ENCODE data around the gene LDB2. TPM values are rescaled to one million over a fixed set of nuclear protein-coding genes. Genes with fewer than 3 reads are reported as not detected.
A peak's percentile ranks its signal among the peaks of the same experiment; 100 is the strongest.

LDB2 gene
- polyA plus RNA-seq, 1 donor, result 41.2 TPM

DNA sequence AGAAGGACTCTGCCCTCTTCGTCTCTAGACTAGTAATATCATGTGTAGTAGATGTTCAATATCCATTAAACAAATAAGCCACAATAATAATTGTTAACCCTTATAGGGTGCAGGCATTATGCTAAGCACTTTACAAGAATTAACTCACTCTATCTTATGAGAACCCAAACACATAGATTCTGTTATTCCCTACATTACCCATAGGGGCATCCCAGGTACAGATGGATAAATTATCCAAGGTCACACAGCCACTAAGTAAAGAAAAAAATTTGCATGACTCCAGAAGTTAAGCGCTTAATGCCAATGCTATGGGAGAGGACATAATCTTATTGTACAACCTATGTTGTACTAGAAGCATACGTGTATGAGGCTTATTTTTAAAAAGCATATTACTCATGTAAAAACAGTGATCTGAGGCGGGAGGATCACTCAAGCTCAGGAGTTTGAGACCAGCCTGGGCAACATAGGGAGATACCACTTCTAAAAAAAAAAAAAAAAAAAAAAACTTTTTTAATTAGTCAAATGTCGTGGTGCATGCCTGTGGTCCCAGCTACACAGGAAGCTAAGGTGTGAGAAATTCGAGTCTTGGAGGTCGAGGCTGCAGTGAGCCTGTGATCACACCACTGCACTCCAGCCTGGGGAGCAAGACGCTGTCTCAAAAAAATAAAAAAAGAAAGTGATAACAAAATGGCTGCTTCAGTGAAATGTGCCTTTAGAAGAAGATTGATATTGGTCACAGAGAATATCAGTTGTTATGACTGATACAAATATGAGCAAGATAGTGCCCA lies 13.6 kb downstream of the LDB2 start:
- no peak for DNase-seq

- DNase-seq, result no peak
Measured at GRCh38 chr4:16883806-16884205, 14.6 kb downstream of the LDB2 start.

GRCh38 chr4:16881151-16881884 lies 17.1 kb downstream of the LDB2 start:
- no peak for DNase-seq

- no peak for DNase-seq
Measured at GRCh38 chr4:16875487-16875886, 23.0 kb downstream of the LDB2 start.

DNA sequence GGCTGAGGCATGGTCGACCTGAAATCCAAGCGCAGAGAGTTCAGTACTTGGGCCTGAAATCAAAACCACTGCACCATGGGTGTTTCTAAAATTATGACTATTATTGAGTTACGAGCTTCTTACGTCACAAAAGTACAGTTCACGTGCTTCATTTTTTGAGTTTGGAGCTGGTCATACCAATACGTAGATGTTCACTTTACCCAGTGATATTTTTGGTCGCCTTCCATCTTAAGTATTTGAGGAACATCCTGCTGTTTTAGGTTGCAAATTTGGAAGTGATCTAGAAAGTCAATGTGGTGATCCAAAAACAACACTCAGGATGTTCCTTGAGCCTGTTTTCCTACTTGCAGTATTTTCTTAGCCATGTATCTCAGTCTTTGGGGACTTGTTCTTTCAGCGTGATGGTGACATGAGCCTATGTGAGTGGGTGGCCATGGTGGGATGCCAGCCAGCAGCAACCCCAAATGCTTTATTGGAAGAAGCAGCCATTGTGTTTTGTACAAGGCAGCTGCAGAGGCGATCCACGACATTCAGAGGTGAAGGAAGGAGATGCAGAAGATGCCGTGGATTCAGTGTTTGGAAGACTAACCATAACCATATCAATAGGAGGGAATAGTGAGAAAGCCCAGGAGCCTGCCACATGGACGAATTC lies 28.7 kb downstream of the LDB2 start:
- no peak for DNase-seq

DNA sequence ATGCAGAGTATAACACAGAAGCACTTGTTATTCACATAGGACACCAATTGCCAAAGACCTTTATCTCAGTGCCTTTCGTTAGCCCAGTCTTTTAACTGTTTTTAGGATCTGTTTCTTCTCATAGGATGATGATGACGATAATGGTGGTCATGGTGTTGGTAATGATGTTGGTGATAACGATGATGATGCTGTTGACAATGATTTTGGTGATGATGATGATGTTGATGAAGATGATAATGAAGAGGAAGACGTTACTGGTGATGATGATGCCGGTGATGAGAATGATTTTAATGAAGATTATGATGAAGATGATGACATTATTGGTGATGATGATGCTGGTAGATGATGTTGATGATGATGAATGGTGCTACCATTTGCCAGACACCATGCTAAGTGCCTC lies 29.8 kb downstream of the LDB2 start:
- no peak for DNase-seq

DNA sequence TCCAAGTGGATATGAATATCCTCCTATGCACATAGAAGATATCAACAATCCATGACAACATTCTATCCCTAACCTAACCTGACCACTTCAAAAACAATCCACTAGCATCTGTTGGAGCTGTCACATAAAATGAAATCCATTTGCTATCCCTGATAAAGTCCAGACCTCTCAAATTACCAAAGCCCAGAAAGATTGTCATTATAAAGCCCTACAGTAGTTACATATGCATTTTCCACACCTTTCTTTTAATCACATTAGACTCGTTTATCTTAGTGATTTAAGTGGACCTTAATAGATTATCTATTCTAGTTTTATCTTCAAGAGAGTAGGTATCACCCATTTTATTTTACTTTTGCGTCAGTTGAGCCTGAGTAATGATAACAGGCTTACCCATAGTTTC lies 30.6 kb downstream of the LDB2 start:
- no peak for DNase-seq

GRCh38 chr4:16866974-16867373 lies 31.5 kb downstream of the LDB2 start:
- no peak for DNase-seq

- DNase-seq, result no peak
Measured at GRCh38 chr4:16865897-16866283, 32.6 kb downstream of the LDB2 start.

DNA sequence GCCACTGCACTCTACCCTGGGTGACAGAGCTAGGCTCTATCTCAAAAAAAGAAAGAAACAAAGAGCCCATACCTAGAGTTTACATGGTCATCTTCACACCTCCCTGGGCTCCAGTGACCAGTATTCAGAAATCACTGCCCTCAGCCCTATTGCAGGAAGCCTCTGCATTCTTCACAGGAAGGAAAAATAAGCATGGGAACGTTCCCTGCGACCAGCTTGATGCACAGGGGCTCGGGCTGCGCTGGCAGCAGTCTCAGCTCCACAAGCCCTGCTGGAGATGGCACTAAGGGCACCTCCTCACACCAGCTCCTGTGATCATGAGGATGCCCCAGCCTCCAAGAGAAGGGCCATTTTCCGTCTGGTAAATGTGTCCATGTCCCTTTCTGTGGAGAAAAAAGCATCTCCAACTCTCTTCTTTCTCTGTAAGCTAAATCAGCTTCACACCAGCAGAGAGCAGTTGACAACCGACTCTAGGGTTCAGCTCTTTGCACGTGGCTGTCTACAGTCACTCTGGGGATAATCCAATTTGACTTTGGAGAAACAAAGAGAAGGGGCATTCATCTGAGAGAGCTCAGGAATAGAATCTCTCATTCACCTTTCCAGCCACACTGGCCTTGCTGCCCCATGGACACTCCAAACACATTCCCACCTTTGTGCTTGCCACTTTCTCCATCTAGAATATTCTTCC lies 33.1 kb downstream of the LDB2 start:
- no peak for DNase-seq

- DNase-seq, result no peak
Measured at GRCh38 chr4:16864199-16864598, 34.2 kb downstream of the LDB2 start.

- no peak for DNase-seq
Measured at GRCh38 chr4:16862697-16863096, 35.7 kb downstream of the LDB2 start.

DNA sequence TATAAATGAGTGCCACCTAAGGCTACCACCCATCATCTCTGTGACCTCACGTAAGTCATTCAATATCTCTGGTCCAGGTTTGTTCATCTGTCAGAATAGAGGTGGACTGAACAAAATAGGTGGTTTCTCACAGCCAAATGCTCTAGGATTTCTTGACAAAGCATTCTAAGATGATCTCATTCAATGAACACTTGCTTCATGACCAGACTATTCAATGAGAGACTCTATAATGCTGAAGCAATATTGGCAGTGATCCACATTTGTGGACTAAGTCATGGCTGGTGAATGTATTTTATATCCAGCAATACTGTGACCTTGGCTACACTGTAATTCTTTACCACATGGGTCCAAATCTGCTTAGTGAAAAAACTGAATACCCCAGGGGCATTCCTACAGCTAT lies 37.9 kb downstream of the LDB2 start:
- no peak for DNase-seq

DNA sequence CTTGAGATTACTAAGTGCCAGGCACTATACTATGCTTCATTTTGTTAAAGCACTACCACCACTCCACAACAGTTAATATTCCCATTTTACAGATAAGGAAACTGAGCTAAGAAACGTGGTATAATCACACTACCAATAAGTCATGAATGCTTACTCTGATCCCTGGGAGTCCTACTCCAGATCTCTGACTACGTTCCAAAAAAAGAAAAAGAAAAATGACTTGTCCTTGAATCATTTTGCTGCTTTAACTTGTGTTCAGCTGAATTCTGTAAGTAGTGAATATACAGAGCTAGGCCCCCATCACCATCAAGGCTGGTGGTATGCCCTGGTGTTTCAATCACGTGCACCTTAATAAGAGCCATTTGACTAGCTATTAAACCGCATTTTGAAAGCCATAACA lies 39.4 kb downstream of the LDB2 start:
- no peak for DNase-seq

- DNase-seq, result no peak
Measured at GRCh38 chr4:16858275-16858752, 40.1 kb downstream of the LDB2 start.

- no peak for DNase-seq
Measured at GRCh38 chr4:16857425-16857824, 41.0 kb downstream of the LDB2 start.

DNA sequence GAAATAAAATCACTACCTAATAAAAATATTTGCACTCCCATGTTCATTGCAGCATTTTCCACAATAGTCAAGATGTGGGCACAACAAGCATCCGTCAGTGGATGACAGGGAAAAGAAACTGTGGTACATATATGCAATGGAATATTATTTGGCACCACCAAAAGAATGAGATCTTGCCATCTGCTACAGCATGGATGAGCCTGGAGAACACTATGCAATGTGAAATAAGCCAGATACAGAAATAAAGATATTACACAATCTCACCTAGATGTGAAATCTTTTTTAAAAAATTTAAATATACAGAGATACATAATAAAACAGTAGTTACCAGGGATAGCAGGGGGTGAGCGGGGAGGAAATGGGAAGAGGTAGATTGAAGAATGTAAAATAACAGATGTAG lies 44.8 kb downstream of the LDB2 start:
- DNase-seq, result no peak

DNA sequence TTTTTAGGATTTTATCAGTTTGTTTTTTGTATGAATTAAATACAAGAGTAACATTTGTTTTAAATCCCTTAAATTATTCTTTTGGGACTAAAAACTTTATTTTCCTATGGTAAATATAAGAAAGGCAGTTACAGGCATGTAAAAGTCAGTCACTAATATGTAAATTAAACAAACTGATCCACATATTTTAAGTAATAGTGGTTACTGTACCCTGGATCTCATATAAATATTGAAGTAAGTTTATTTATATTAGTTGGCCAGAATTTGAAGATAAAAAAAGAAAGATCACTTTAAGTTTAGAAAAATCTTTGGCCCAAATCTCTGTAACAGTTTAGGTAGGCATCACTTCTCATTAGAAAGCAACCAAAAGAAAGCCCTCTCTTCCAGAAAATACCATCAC lies 45.8 kb downstream of the LDB2 start:
- DNase-seq, result no peak

GRCh38 chr4:16852228-16852627 lies 46.2 kb downstream of the LDB2 start:
- no peak for DNase-seq

DNA sequence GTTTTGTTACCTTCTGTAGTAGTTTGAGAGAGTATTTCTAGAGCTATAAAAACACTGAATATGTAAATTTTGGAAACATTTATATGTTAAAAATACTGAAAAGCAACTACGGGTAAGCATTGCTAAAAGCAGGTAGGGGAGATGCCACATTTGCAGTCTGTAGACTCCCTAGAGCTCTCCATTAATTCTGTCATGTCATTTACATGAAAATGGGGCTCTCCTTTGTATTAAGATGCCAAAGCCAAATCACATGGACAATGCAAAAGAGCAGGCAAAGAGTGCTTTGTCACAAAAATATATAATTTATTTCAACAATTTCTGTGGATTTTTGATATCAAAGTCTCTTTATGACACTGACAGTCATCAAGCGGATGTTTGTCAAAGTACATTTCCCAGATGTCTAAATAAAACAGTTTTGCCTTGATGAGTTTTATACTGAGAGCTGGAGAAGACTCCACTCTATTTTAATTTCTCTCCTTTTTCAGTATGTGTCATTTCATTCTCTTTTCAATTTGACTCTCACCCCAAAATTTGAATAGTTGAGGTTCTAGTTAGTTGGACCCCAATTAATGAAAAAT lies 51.8 kb downstream of the LDB2 start:
- DNase-seq, result no peak

- peak; percentile 30 for DNase-seq
Measured at GRCh38 chr4:16844816-16845586, 53.4 kb downstream of the LDB2 start.

Data from hindlimb muscle (tissue), 1 donor.